GM21737 (cell line): ENCODE data around the gene ELAVL2.

Source experiments
- ATAC-seq: cut with Tn5 transposase; IDR thresholded peaks from one replicate; pipeline ENCODE4 v1.9.1; 2021; ENCODE audit warnings: mild to moderate bottlenecking, moderate library complexity; ENCODE audit not compliant: unreplicated experiment

The ELAVL2 gene

DNA sequence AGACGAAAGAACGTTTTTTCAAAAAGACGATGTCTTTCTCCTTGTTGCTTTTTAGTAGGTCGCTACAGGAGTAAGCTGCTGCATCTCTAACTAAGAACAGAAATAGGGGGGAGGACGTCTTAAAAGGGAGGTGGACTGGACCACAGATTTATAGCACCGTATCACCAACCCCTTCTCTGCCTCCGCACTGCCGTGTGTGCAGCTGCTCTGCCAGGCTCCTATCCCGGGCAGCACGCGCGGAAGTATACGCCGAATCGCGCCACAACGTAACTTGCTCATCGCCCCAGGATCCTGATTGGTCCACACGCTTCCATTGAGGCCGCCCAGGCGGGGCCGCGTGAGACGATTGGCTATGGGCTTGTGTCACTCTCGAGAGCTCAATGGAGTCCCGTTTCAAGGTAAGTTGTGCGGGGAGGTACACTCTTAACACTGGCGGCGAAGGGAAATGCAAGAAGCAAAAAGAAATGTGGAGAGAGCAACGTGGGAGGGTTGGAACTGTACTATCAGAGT, at the start of gene ELAVL2:
Gene ELAVL2 (minus strand): TSS at position 121 of the 510 bp plus-strand sequence. CDS start 64,006 bp downstream, outside the sequence.
- ATAC-seq: no peak

DNA sequence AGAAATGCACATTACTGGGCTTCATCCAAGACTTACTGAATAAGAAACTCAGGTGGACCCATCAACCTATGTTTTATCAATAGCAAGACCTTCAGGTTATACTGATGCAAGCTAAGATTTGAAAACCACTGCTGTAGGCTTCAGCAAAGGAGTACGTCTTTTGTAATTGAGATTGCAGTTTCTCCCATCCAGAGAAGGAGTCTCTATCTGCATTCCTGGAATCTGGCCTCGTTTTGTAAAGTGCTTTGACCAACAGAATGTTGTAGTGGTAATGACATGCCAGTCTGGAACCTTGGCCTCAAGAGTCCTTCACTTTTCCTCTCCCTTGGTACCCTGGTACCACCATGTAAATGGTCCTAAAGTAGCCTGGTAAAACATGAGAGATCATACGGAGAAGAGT, 32.2 kb upstream of the ELAVL2 start:
- ATAC-seq: no peak

DNA sequence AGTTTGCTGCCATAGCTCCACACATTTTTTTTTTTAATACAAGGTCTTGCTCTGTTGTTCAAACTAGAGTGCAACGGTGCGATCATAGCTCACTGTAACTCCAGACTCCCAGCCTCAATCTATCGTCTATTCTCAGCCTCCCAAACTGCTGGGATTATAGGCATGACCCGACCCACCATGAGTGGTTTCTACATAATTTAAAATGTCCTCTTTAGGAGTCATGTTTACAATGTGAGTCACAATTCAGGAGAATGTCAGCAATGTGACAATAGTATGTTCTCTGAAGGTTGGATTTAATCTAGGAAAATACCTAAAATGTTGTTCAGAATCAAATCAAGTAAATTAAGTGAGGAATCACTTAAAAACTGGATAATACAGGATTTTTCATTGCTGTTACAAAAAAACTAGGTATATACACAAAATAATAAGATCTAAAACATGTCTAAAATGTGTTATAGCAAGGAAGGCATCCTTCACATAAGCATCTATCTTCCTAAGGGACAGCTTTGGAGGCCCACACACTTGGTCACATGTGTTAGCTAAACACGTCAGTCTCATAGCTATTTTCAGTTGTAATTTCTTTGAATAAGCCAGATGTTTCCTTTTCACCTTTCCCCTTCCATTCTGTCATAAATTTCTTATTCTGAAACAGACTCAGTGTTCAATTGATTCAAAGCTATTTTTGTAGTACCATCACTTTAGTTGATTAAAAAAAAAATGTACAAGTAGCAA, 30.0 kb upstream of the ELAVL2 start:
- ATAC-seq: no peak

DNA sequence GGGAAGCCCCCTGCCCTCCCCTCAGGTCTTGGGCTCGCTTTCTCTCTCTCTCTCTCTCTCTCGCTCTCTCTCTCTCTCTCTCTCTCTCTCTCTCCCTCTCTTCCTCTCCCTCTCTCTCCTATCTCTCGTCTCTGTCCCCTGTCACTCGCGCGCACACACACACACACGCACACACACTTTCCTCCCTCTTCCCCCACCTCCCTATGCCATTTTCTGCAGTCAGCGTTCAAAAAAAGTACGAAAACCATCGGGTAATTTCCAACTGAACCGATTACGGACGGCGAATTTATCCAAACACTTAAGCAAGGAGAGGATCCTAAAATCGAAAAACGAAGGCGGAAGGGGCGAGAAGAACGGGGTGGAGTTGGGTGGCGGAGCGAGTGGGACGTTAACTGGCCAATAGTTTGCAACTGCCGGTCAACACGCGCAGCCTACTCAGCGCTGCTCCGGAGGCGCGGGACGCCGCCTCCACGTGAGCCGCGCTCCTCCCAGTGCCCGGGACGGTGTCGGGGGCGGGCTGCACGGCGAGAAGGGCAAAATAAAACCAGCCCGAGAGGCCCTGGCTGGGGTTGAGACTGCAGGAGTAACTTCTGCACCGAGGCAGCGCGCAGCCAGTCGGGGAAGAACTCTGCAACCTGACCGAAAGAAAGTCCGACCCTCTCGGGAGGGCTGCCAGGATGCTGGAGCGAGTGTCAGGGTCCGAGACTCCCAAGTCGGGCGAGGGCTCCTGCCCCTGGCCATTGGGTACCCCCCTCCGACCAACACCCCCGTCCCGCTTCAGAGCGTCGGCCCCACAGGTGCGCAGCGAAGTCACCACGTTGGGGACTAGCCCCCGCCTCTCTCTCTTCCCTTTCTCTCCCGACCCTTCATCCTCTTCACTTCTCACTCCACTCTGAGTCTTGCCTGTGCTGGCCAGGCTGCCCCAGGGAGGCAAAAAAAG, 24.9 kb upstream of the ELAVL2 start:
- ATAC-seq: no peak

DNA sequence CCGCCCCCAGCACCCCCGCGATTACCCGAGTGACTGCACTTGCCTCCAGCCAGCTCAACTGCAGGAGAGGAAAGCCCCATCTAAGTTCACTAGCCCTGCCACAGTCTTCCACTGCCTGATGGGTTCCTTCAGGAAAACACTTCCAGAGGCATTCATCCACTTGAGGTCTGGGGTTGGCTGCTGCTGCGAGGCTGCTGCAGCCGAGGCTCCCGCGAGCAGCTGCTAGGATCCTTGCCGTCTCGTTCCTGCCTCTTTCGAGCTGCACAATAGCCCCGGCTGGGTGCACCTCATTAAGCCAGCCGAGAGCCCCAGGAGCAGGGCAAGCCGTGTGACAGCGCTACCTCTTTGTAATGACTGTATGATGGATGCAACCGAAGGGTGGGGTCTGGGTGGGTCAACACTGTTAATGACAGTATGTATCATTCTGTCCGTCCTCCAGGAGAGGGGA, 24.2 kb upstream of the ELAVL2 start:
- ATAC-seq: no peak

DNA sequence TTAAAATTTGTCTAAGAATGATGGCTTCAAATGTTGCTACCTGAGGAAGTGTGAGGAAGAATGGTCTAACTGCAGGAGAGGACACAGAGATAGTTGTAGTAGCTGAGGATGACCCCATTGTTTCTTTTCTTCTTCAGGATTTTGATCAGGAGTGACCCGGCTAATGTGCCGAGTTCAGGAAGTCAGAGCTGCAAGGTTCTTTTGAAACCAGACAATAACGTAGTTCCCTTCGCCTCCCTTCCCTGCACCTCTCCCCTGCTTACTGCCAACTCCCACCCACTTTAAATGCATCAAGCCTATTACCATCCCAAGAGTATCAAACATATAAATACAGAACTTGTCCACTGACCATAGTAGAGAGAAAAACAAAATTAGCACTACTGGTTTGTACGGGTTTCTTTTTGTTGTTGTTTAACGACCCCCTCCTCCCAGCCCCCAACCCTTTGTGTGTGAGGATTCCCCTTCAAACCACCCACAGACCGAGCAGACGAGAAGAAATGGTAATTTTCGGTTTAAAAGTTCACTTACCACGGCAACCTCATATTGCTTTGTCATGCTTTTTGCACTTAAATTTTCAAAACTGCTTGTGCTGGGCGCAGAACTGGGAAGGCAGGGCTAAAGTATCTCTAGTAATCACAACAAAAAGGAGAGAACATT, 23.5 kb upstream of the ELAVL2 start:
- no peak for ATAC-seq

DNA sequence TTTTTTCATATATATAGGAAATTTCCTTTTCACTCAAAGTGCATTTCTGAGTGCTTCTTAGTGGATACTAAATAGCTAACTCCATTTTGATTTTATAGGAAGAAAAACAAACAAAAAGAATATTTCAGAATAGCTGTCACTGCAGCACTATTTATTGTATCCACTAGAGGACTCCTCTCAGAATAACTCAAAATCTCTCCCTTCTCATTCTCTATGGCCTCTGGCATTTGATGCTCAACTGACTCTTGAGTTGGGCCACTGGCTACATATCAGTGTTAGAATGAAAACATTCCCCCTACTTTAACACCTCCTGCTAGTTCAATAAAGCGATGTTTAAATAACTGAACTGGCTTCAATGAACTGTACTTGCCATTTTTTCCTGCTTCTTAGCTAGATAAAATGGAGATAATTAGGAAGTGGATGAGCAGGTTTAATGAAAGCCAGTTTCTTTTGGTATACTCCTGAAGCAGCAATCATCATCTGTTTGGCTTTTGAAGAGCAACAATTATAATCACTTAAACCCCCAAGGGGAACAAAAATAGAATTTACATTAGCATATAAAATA, 16.6 kb upstream of the ELAVL2 start:
- no peak for ATAC-seq

DNA sequence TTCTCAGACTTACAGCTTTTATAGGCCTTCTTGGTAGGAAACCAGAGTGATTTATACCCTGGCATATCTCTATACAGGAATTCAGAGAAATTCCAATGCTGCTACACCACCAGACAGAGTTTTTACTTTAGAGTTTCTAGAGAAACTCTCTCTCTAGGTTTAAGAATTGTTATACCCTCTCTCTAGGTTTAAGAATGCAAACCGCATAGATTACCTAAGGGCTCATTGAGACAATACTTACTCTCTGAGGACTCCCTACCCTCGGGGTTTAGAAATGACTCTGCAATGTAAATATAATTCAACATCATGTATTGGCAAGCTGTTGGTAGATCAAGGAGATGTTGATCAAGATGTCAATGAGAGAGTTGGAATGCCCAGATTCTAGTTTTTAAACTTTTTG, 15.3 kb upstream of the ELAVL2 start:
- ATAC-seq: no peak

DNA sequence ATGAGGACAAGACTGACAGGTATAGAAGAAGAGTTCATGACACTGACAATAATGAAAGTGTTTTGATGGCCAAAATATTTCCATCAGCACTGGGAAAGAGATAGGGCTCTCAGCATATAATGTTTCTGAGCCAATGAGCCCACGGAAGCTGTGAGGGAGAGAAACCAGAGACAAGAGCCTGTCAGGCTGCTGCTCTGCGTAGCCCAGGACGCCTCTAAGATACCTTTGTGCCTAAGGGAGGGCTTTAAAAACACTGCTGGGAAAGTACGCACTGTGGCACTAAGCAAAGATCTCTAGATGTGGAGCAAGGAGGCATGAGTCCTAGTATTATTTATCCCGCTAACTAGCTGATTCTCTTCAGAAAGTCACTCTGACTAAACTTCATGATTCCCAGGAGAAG, 11.0 kb upstream of the ELAVL2 start:
- no peak for ATAC-seq

DNA sequence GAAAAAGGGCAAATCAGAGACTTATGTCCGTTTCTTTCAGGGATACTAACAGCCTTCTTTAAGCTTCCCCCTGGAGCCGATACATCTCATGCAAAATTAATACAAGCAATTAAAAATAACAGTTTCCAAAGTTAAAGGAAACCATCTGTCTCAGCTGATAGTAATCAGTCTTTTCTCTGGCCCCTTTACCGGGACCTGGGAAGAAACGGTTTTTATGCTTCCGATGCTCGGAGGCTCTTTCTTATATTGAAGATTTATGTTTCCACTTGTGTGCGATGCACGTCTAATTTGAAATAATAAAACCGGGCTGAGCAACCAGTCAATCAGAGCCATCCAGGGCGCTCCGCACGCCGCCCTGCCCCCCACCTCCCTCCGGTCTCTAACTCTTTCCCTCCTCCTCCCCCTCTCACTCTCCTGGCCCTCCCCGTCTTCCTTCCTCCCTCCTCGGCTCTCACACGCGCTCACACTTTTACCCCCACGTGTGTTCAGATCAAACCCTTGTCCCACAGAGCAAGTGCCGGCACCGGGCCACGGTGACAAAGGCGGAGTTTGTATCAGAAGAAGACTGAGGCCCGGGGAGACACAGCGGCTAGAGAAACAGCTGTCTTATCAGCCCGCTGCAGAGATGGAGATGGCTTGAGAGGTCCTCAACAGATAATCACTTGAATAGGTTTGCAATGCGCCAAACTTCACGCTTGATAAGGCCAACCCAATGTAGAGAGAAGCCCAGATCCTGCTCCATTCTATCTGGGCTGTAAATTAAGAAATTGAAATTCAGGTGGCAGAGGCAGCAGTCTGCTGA, 5.1 kb upstream of the ELAVL2 start:
- ATAC-seq: no peak

DNA sequence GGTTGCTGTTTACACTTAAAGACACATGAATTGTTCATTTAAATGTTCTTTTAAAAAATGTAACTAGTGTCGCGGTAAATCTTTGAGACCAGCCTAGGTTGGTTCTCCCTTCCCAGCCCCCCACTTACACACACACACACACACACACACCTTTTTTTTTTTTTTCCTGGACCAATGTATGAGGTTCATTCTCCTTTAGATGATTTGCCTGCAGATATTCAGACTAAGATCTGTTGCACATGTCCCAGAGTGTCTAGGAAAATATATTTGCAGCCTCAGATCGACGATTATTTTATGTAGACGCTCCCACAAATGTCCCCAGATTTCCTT, 4.4 kb upstream of the ELAVL2 start:
- no peak for ATAC-seq

DNA sequence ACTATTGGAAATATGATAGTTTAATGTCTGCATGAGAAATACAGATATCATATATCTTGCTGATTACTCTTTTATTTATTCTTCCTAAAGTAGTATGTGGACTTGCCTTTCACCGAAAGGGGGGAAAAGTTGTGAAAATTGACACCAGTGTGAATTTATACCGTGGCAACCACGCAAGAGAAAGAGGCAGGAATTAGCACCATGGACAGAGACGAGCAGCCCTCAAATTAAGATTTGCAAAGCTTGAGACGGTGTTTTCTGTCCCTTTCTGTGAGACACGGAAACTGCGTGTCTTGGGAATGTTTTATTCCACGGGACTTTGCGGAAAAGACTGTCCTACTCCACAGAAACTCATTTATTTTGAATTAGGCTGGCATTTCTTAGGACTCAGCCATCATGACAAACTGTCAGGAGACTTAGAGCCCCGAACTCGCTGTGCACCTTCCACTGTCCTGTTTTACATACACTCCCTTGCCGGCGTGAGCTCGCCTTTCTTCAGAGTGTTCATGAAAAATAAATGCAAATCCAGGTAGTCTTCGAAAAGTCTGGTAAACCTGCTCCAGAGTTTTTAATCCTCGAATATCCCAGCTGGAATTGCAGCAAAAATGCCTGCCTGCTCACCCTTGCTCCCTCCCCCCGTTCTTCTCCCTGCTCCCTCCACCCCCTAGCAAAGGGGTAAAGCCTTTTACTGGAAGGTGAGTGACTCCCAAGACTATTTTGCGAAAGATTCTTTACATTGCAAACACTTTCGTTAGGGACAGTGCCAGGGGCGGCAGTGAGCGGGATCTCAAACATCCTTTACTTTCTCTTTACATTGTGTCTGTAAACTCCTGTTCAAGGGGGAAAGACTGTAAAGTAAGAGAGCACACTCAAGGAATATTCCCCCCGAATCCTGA, 3.8 kb upstream of the ELAVL2 start:
- no peak for ATAC-seq

DNA sequence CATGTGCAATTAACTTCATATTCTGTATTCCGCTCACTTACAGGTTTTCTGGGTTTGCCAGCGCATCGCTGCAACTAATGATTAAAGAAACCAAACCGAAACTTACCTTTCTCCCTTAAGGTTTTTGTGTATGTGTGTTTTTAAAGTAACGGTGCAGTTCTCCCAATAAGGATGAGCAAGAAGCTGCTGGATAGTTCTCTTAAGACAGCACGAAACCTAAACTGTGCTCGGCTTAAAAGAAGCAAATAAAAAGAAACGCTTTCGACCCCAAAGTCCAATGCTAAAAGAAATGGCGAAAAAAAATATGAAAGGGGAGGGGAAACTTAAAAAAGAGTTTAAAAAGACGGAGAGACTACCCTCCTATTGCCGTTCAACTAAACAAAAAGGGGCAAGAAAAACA, 340 bp downstream of the ELAVL2 start:
- no peak for ATAC-seq

DNA sequence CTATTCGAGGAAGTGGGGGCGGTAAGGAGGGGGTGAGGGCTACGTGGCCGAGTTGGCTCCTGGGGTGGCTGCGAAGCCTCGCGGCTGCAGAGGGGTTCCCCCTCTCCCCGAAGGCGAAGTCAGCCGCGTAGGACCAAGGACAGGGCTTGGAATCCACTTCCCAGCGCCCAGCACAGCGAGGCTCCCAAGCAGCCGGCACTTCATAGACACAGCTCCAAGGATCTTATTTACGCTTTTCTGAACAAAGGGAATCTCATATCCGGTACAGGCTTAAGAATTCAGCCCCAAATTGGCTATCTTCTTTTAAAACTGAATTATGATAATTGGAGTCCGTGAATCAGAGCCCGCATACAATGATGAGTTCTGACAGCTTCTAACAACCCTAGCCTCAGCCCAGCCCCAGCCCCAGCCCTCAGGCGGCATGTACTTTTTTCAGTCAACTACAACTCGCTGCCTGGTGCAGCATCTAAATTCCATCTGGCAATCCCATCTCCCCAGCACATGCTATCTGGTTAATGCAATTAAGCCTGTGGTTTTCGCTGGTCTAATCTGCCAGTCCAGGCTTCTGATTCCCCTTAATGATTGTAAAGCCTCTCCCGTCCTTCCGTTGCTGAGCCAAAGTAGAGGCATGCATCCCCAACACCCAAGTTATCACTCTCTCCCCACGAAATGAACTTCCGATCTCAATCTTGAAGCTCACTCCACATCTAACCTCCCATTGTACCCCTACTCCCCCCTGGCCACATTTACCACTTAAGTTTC, 1.0 kb downstream of the ELAVL2 start:
- ATAC-seq: no peak

DNA sequence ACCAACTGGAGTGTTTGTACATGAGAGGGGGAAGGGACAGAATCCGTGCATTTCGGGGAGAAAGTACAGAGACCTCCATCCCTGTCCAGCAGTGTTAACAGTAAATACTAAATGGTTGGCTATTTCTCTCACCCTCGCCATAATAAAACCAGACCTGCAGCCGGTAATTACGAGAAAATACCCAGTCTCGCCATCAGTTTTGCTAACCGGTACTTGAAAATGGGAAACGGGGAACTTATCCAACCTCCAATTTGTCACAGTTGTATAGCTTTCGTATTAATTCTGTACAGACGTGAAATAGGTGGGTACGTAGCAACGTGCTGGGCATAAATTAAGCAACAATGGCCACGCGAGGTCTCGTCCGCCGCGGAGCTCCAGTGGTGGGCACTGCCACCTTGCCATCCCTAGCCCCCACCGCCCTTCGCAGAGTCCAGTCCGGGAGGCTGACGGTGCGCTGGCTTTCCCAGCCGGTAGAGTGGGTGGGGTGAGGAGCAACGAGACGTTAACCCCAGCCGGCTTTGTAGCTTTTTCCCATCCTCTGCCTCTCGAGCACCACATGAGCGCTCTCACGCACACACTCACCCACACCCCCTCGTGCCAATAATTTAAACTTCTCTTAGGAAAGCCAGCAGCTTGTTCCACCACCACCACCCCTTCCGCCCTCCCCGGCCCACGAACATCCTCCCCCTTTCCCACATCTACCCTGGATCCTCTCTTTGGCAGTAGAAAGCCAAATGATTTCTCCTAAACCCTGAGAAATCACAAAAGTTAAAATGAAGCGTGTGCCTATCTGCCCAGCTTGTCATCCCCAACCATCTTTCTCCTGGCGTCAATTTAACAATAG, 1.8 kb downstream of the ELAVL2 start:
- no peak for ATAC-seq

DNA sequence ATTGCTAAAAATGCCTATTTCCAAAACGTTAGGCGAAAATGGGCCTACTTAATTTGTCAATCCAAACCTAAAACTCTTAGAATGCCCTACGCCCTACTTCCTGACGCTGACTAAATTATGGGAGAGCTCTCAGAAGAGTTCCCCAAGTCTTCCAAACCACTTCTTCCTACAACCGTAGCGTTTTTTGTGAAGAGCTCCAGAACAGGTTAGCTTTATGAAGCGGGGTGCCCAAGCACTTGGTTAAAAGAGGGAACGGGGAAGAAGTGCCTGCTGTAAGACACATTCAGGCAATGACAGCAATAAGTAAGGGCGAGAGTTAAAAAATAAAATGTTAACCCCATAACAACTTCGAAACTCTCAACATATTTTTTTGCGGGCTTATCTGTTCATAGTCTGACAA, 2.8 kb downstream of the ELAVL2 start:
- no peak for ATAC-seq

DNA sequence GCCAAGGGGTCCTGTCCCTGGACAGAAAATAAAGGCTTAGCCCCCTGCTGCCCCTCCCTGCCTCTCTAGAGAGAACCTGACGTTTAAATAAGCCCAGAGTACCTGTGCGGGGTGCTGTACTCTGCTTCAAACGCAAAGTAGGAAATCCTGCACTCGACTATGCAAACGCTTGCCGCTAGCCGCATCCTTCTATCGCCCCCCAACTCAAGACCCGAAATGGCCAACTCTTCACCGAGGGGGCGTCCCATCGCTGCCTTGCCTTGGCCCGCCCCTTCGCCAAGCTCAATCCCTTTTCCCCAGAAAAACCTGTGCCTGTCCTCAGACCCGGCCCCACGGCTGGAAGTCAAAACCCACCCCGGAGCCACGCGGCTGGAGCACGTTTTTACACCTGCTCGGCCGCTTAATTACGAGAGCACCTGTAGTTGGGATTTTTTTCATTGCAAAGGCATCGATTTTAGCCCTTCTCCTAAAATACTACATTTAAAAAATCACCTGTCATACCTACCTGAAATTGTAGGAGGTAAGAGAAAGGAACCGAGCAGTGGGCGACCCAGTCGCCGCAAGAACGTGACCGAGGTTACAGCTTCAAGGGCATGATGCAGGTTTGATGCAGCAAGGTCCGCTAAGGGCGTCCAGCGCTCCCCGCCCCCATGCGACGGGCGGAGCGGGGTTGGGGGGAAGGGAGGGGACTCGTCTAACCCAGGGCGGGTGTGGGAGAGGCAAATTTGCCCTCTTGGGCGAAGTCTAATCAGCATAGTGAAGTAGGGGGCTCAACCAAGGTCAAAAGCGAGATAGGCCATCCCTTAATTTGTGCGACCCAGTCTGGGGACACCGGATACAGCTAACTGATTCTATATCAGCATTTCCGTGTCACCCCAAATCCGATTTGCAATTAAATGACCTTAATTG, 3.5 kb downstream of the ELAVL2 start:
- ATAC-seq: no peak
